Endothelial cell of umbilical vein (primary cell): ENCODE measurements around the gene SYT17.

Experiments used
- CTCF ChIP-seq, 2 donors: IDR thresholded peaks; 1 replicate in 1 of 2; 2 replicates in 1 of 2; pipeline ENCODE4 v1.5.1; 2011; ENCODE audit warnings: low read length in 2 of 2, mild to moderate bottlenecking in 2 of 2, moderate library complexity in 2 of 2, control low read depth in 1 of 2, inconsistent platforms in 1 of 2, low read depth in 1 of 2; ENCODE audit not compliant: insufficient read depth in 1 of 2; ENCODE audit errors: extremely low read depth in 1 of 2
- EZH2 ChIP-seq: IDR thresholded peaks from 2 replicates; pipeline ENCODE4 v1.6.1; 2012; ENCODE audit warnings: borderline replicate concordance, low read depth, mild to moderate bottlenecking, moderate library complexity, low read length, inconsistent platforms; ENCODE audit not compliant: severe bottlenecking
- POLR2A ChIP-seq: IDR thresholded peaks from 2 replicates; pipeline ENCODE4 v1.6.1; 2012; ENCODE audit warnings: low read depth, mild to moderate bottlenecking, control low read depth, low read length
- TF ChIP-seq, protein P1 (sequence below): IDR thresholded peaks from 2 replicates; pipeline ENCODE4 v1.6.1; 2011; ENCODE audit not compliant: insufficient read depth, insufficient read length

- TF ChIP-seq CTCF (IDR thresholded peaks at IDR 0.05; ENCODE audit: extremely low read depth in 1 of 2, insufficient read depth in 1 of 2, low read depth in 1 of 2, low read length in 2 of 2) (no peak), POLR2A (no peak), EZH2 (no peak)
- TF ChIP-seq, protein P1, sequence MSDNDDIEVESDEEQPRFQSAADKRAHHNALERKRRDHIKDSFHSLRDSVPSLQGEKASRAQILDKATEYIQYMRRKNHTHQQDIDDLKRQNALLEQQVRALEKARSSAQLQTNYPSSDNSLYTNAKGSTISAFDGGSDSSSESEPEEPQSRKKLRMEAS, result no peak
These were observed 31.4 kb upstream of the SYT17 start for GRCh38 chr16:19136549-19137196.
